CD4-positive, alpha-beta T cell (primary cell): ENCODE results near the gene ZNF768. TPM values are rescaled to one million over a fixed set of nuclear protein-coding genes. Genes with fewer than 3 reads are reported as not detected.

Experiments used
- ATAC-seq: fragments of 200-7000 bp; cut with Tn5 transposase; one replicate; pipeline ENCODE4 v1.10.0; 2022; ENCODE audit warnings: mild to moderate bottlenecking; ENCODE audit not compliant: poor library complexity
- CTCF ChIA-PET: fragments of 350-600 bp; sonication (Branson Sonifier 250); formaldehyde crosslinking; loops from one replicate; lab custom pipeline; 2021; ENCODE audit warnings: antibody characterized with exemption, inconsistent platforms; lab: Charles Lee
- POLR2A ChIA-PET: fragments of 350-600 bp; sonication (Branson Sonifier 250); formaldehyde crosslinking; loops from one replicate; lab custom pipeline; 2021; ENCODE audit warnings: antibody characterized with exemption, inconsistent platforms; lab: Charles Lee
- DNase-seq, 14 experiments: peaks; one replicate each; pipeline ENCODE4 v3.0.0-alpha.2; 2013 to 2020; ENCODE audit warnings: mixed read lengths in 2 of 14
- H3K27ac ChIP-seq, 2 donors: one replicate each; pipeline versions ENCODE4 v1.5.1 to v1.7.0; 2013; ENCODE audit warnings: low read length in 2 of 2, low read depth in 1 of 2, mild to moderate bottlenecking in 1 of 2
- H3K27me3 ChIP-seq, 2 experiments: 1 replicate in 1 of 2; 2 replicates in 1 of 2; pipeline versions ENCODE4 v1.6.1 to v1.7.0; 2013; ENCODE audit warnings: low read length in 2 of 2, control low read depth in 1 of 2, mild to moderate bottlenecking in 1 of 2, moderate library complexity in 1 of 2; ENCODE audit not compliant: insufficient read depth in 2 of 2, control insufficient read depth in 1 of 2
- H3K36me3 ChIP-seq: one replicate; pipeline ENCODE4 v1.6.1; 2013; ENCODE audit warnings: low read length, control low read depth; ENCODE audit not compliant: insufficient read depth
- H3K4me1 ChIP-seq: one replicate; pipeline ENCODE4 v1.6.1; 2013; ENCODE audit warnings: low read length, control low read depth; ENCODE audit not compliant: insufficient read depth
- H3K4me3 ChIP-seq: one replicate; pipeline ENCODE4 v1.5.1; 2013; ENCODE audit warnings: mild to moderate bottlenecking, low read length, moderate library complexity
- H3K9me3 ChIP-seq, 2 experiments: 1 replicate in 1 of 2; 2 replicates in 1 of 2; pipeline versions ENCODE4 v1.6.1 to v1.7.0; 2013; ENCODE audit warnings: low read length in 2 of 2, mild to moderate bottlenecking in 2 of 2, control low read depth in 1 of 2, moderate library complexity in 1 of 2; ENCODE audit not compliant: control insufficient read depth in 1 of 2, insufficient read depth in 1 of 2
- H3K27ac Mint-ChIP-seq: one replicate; pipeline ENCODE4 v1.8.0; 2020; ENCODE audit warnings: mixed read lengths
- H3K27me3 Mint-ChIP-seq: one replicate; pipeline ENCODE4 v1.8.0; 2021; ENCODE audit warnings: mixed read lengths
- H3K36me3 Mint-ChIP-seq: one replicate; pipeline ENCODE4 v1.8.0; 2021; ENCODE audit warnings: low read depth, mixed read lengths
- H3K4me1 Mint-ChIP-seq: one replicate; pipeline ENCODE4 v1.8.0; 2021; ENCODE audit warnings: low read depth, mixed read lengths
- H3K4me3 Mint-ChIP-seq: one replicate; pipeline ENCODE4 v1.8.0; 2020; ENCODE audit warnings: mild to moderate bottlenecking, mixed read lengths
- H3K9me3 Mint-ChIP-seq: one replicate; pipeline ENCODE4 v1.8.0; 2020; ENCODE audit warnings: mixed read lengths
- CTCF ChIP-seq: fragments of 200-600 bp; IDR thresholded peaks from one replicate; pipeline ENCODE4 v1.8.0; 2022; ENCODE audit warnings: antibody characterized with exemption, mild to moderate bottlenecking
- intact Hi-C, 2 experiments: fragments of 100-400 bp; cut with DNase I in 1 of 2; cut with micrococcal nuclease in 1 of 2; formaldehyde crosslinking; loops; one replicate each; pipeline versions ENCODE4 v1.15.1 to v1.9.0; 2023 to 2025; cut with DNase I, micrococcal nuclease
- total RNA-seq, 174 experiments: library from RNA in 2 of 174; stranded (reverse) in 2 of 174; gene quantifications; one replicate each; pipeline ENCODE4 v1.2.3 and lab custom pipeline; 2021 to 2026

The ZNF768 gene
- total RNA-seq, 2 experiments from 2014 or later, result 3.9 to 4.1 TPM

- H3K9me3 Mint-ChIP-seq, result no peaks in the 10 kb centered on the region
- ChIA-PET POLR2A (interaction anchor here (0.6 to 3.4 kb wide), 36 partner anchors 10 to 767 kb away, joined by 3 to 152 read pairs (median 6); partner anchors contain the start of genes ALDOA, DCTPP1, FBRS and ITGAL), CTCF (interaction anchor here (1.0 to 2.4 kb wide), 9 partner anchors 9 to 142 kb away, joined by 3 to 19 read pairs (median 5); partner anchors contain the start of genes DCTPP1, PRR14, ZNF747 and ZNF764)
- H3K27ac Mint-ChIP-seq, result peak within 1 kb of the TSS; percentile 97
- peaks cover 44% of the 10 kb centered on the region for H3K4me1 Mint-ChIP-seq
- H3K9me3 ChIP-seq, result no peaks in the 10 kb centered on the region
- ATAC-seq (peak; percentile 79), DNase-seq (peak; percentile 87 to 99 (median 92))
- intact Hi-C loops, result loop anchor here (1.0 to 5.0 kb wide), 6 partner anchors 13 to 126 kb away; partner anchors contain the start of genes ZNF764 (in 2 of the 2), ZNF785 (in 2 of the 2), PRR14 (in 1 of the 2) and SRCAP (in 1 of the 2)
- no peaks in the 10 kb centered on the region for H3K27me3 ChIP-seq
- H3K27ac ChIP-seq, result peak within 1 kb of the TSS; percentile 90 to 96
- no peaks in the 10 kb centered on the region for H3K27me3 Mint-ChIP-seq
- H3K4me1 ChIP-seq, result peaks cover 54% of the 10 kb centered on the region
- TF ChIP-seq CTCF, result no peak
- peak within 1 kb of the TSS; percentile 98 for H3K4me3 Mint-ChIP-seq
- peaks cover 8% of the 10 kb centered on the region for H3K36me3 ChIP-seq
- peak within 1 kb of the TSS; percentile 94 for H3K4me3 ChIP-seq
- no peaks in the 10 kb centered on the region for H3K36me3 Mint-ChIP-seq
Measured at GRCh38 chr16:30571445-30572322, 45.3 kb upstream of the ZNF768 start, which contains the start of gene ZNF688. TSS of gene ZNF688 (minus strand) at chr16:30571714. CDS start at chr16:30571629, 85 bp downstream.

- Histone ChIP-seq H3K27me3 (no peaks in the 10 kb centered on the region), H3K9me3 (no peaks in the 10 kb centered on the region), H3K36me3 (peaks cover 8% of the 10 kb centered on the region), H3K4me1 (peaks cover 60% of the 10 kb centered on the region), H3K27ac (peak overlapping the region; percentile 90 to 96), H3K4me3 (peak overlapping the region; percentile 94)
- no peaks in the 10 kb centered on the region for H3K9me3 Mint-ChIP-seq
- H3K4me3 Mint-ChIP-seq, result peak overlapping the region; percentile 89
- no peaks in the 10 kb centered on the region for H3K27me3 Mint-ChIP-seq
- peak in 1 of 14 experiments; percentile 45 for DNase-seq
- intact Hi-C loops, result loop anchor here in 1 of 2 experiments (1.0 to 5.0 kb wide), 3 partner anchors 13 to 126 kb away; partner anchors contain the start of genes SRCAP and ZNF764
- no peaks in the 10 kb centered on the region for H3K36me3 Mint-ChIP-seq
- POLR2A ChIA-PET, result interaction anchor here (0.6 to 3.4 kb wide), 21 partner anchors 9 to 571 kb away, joined by 3 to 152 read pairs (median 13); partner anchors contain the start of genes DCTPP1, FBRS, PRR14 and TBC1D10B
- no peak for TF ChIP-seq CTCF
- H3K4me1 Mint-ChIP-seq, result peaks cover 50% of the 10 kb centered on the region
- no peak for ATAC-seq
- CTCF ChIA-PET, result interaction anchor here (1.2 to 2.4 kb wide), 5 partner anchors 12 to 141 kb away, joined by 3 to 19 read pairs (median 13); partner anchors contain the start of genes DCTPP1, PRR14, ZNF747 and ZNF764
- peak overlapping the region; percentile 97 for H3K27ac Mint-ChIP-seq
Measured at GRCh38 chr16:30570636-30571444, 44.5 kb upstream of the ZNF768 start.
